HFF-Myc (cell line): ENCODE measurements around the gene KCNA5.

Source experiments
- DNase-seq: peaks from one replicate; pipeline ENCODE4 v3.0.0-alpha.2; 2011; ENCODE audit warnings: low read depth; ENCODE audit errors: extremely low read depth
- H3K4me3 ChIP-seq: replicated peaks from 2 replicates; pipeline ENCODE4 v1.5.1; 2011; ENCODE audit warnings: low read depth, mild to moderate bottlenecking, control low read depth, low read length
- CTCF ChIP-seq: IDR thresholded peaks from 2 replicates; pipeline ENCODE4 v1.5.1; 2012; ENCODE audit warnings: mild to moderate bottlenecking, low read depth, low read length, control low read depth; ENCODE audit errors: missing control alignments

KCNA5 gene

GRCh38 chr12:5023842-5024241, 19.8 kb upstream of the KCNA5 start:
- H3K4me3 ChIP-seq = no peak overlapping the region
- no peak for TF ChIP-seq CTCF
- no peak for DNase-seq

DNA sequence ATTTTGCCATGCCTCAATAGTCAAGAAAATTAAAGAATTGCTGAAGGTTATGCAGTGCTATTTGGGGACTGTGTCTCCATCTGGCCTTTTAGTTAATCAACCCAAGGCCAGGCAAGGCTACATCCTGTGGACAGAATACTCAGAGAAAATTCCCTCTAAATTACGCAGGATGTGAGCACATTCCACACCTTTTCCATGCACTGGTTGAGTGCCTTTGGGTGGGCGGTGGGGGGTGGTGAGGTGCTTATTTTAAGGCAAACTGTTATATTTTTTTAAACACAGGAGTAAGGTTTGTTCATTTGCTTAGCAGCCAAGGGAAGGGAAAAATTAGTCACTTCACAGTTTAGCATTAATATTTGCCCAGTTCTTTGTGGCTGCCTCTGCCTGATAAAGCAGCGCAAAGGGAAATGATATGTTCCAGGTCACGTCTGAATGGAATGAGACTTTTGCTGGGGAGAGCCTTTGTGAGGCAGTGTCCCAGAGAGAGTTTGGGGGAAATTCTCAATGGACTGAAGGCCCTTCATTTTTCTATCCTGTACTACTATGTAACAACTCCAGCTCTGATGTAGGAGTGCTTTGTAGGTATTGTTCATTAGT, 17.2 kb upstream of the KCNA5 start:
- no peak overlapping the region for H3K4me3 ChIP-seq
- TF ChIP-seq CTCF = no peak
- DNase-seq = no peak

- H3K4me3 ChIP-seq = no peak overlapping the region
- TF ChIP-seq CTCF = no peak
- no peak for DNase-seq
These were observed 16.4 kb upstream of the KCNA5 start for GRCh38 chr12:5027046-5027821.

DNA sequence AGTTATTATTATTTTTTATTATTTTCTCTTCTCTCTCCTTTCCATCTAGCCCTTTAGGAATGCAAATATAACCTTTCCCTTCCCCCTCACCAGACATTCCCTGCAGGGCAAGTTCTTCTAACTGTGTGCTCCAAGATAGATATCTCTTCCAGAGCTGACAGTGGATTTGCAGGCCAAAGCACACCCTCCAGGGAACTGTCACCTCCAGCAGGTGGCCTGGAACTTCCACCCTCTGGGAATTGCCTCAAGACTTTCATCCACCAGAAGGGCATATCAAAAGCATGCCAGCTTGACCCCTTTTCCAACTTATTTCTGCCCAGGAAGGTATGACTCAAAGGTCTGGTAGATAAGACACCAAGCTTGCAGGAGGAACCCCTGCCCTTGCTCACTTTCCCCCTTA, 13.6 kb upstream of the KCNA5 start:
- TF ChIP-seq CTCF = no peak
- DNase-seq = no peak

DNA sequence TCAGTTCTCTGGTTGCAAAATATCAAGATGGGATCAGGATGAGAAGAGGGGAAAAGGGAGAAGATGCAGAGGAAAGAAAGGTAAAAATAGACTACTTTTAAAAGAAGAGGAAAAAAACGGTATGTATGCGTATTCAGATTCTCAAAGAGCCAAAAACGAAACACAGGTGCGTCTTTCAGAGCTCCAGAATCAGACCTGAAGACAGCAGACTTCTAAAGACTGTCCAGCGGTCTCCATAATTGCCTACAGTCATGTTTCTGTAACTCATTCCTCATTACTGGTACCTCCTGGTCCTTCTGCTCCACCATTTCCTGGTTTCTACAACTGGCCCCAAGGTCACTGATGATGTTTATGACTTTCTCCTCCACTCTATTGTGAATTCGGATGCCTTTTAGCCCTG, 12.4 kb upstream of the KCNA5 start:
- TF ChIP-seq CTCF = no peak
- no peak overlapping the region for H3K4me3 ChIP-seq
- no peak for DNase-seq

More for the DNA sequence above, 13.6 kb upstream of the KCNA5 start:
- H3K4me3 ChIP-seq = no peak overlapping the region

- no peak for DNase-seq
- no peak for TF ChIP-seq CTCF
- H3K4me3 ChIP-seq = no peak overlapping the region
These were observed 11.7 kb upstream of the KCNA5 start for GRCh38 chr12:5031958-5032357.
